H9 (cell line): ENCODE results near the gene SEL1L. TPM values are rescaled to one million over a fixed set of nuclear protein-coding genes. Genes with fewer than 3 reads are reported as not detected.

Experiments
- DNase-seq: peaks from one replicate; pipeline ENCODE4 v3.0.0-alpha.2; 2017
- H2AFZ ChIP-seq: one replicate; pipeline ENCODE4 v1.6.1; 2013; ENCODE audit warnings: mild to moderate bottlenecking, low read length, control low read depth, moderate library complexity
- H2AK5ac ChIP-seq: 2 replicates; pipeline ENCODE4 v1.6.1; 2013; ENCODE audit warnings: low read length, control low read depth, mixed read lengths; ENCODE audit not compliant: insufficient read length
- H2BK120ac ChIP-seq: one replicate; pipeline ENCODE4 v1.6.1; 2013; ENCODE audit warnings: low read depth, mild to moderate bottlenecking, low read length, control low read depth, inconsistent platforms; ENCODE audit not compliant: poor library complexity, severe bottlenecking
- H2BK12ac ChIP-seq: 2 replicates; pipeline ENCODE4 v1.6.1; 2013; ENCODE audit warnings: low read length, control low read depth, mixed read lengths, low read depth; ENCODE audit not compliant: insufficient read length
- H2BK15ac ChIP-seq: 2 replicates; pipeline ENCODE4 v1.6.1; 2013; ENCODE audit warnings: low read depth, low read length, control low read depth
- H2BK20ac ChIP-seq: one replicate; pipeline ENCODE4 v1.6.1; 2013; ENCODE audit warnings: low read depth, mild to moderate bottlenecking, low read length, control low read depth, inconsistent platforms; ENCODE audit not compliant: poor library complexity, severe bottlenecking
- H2BK5ac ChIP-seq: 2 replicates; pipeline ENCODE4 v1.6.1; 2013; ENCODE audit warnings: low read length, control low read depth, mixed read lengths; ENCODE audit not compliant: insufficient read length
- H3K14ac ChIP-seq: 2 replicates; pipeline ENCODE4 v1.6.1; 2013; ENCODE audit warnings: low read length, control low read depth; ENCODE audit not compliant: insufficient read depth
- H3K18ac ChIP-seq: 2 replicates; pipeline ENCODE4 v1.6.1; 2013; ENCODE audit warnings: low read depth, mild to moderate bottlenecking, mixed read lengths, low read length, control low read depth; ENCODE audit not compliant: insufficient read length
- H3K23ac ChIP-seq: 2 replicates; pipeline ENCODE4 v1.6.1; 2013; ENCODE audit warnings: low read length, control low read depth, mixed read lengths, low read depth; ENCODE audit not compliant: insufficient read length
- H3K23me2 ChIP-seq: 2 replicates; pipeline ENCODE4 v1.6.1; 2013; ENCODE audit warnings: low read depth, mild to moderate bottlenecking, mixed read lengths, low read length, control low read depth; ENCODE audit not compliant: insufficient read length, poor library complexity, severe bottlenecking
- H3K27ac ChIP-seq: 2 replicates; pipeline ENCODE4 v1.5.1; 2013; ENCODE audit warnings: low read length, control low read depth, mixed read lengths, low read depth; ENCODE audit not compliant: insufficient read length
- H3K27me3 ChIP-seq: 2 replicates; pipeline ENCODE4 v1.6.1; 2013; ENCODE audit warnings: low read length, control low read depth, inconsistent platforms; ENCODE audit not compliant: insufficient read depth
- H3K4ac ChIP-seq: 2 replicates; pipeline ENCODE4 v1.6.1; 2013; ENCODE audit warnings: low read depth, mild to moderate bottlenecking, control low read depth, inconsistent platforms, low read length, moderate library complexity
- H3K4me1 ChIP-seq: 2 replicates; pipeline ENCODE4 v1.6.1; 2013; ENCODE audit warnings: low read length, control low read depth, inconsistent platforms; ENCODE audit not compliant: insufficient read depth
- H3K4me2 ChIP-seq: 2 replicates; pipeline ENCODE4 v1.6.1; 2013; ENCODE audit warnings: low read length, control low read depth, mixed read lengths; ENCODE audit not compliant: insufficient read length, insufficient read depth
- H3K56ac ChIP-seq: 2 replicates; pipeline ENCODE4 v1.6.1; 2013; ENCODE audit warnings: low read depth, mild to moderate bottlenecking, mixed read lengths, low read length, control low read depth; ENCODE audit not compliant: insufficient read length
- H3K79me1 ChIP-seq: 2 replicates; pipeline ENCODE4 v1.6.1; 2013; ENCODE audit warnings: low read depth, mild to moderate bottlenecking, moderate library complexity, low read length, control low read depth, inconsistent platforms; ENCODE audit not compliant: insufficient read depth, poor library complexity, severe bottlenecking
- H3K79me2 ChIP-seq: 2 replicates; pipeline ENCODE4 v1.6.1; 2013; ENCODE audit warnings: low read length, control low read depth, inconsistent platforms; ENCODE audit not compliant: insufficient read depth
- H3K9ac ChIP-seq: 2 replicates; pipeline ENCODE4 v1.6.1; 2013; ENCODE audit warnings: low read length, control low read depth, mixed read lengths; ENCODE audit not compliant: insufficient read length; ENCODE audit errors: extremely low read depth
- H3K9me3 ChIP-seq: one replicate; pipeline ENCODE4 v1.6.1; 2013; ENCODE audit warnings: low read depth, low read length, inconsistent platforms; ENCODE audit not compliant: control insufficient read depth
- H3T11ph ChIP-seq: one replicate; pipeline ENCODE4 v1.6.1; 2013; ENCODE audit warnings: mild to moderate bottlenecking, low read length, control low read depth, inconsistent platforms
- H4K20me1 ChIP-seq: one replicate; pipeline ENCODE4 v1.6.1; 2013; ENCODE audit not compliant: control insufficient read depth, insufficient read length, insufficient read depth
- H4K5ac ChIP-seq: 2 replicates; pipeline ENCODE4 v1.6.1; 2013; ENCODE audit warnings: low read depth, mild to moderate bottlenecking, mixed read lengths, low read length, control low read depth; ENCODE audit not compliant: insufficient read length
- H4K8ac ChIP-seq: replicated peaks from 2 replicates; pipeline ENCODE4 v1.6.1; 2013; ENCODE audit warnings: low read length, control low read depth, mixed read lengths, low read depth; ENCODE audit not compliant: insufficient read length
- H4K91ac ChIP-seq: 2 replicates; pipeline ENCODE4 v1.6.1; 2013; ENCODE audit warnings: low read depth, mild to moderate bottlenecking, moderate library complexity, mixed read lengths, low read length, control low read depth; ENCODE audit not compliant: insufficient read length
- H3K27ac Mint-ChIP-seq, 3 experiments: 2 replicates in 2 of 3; 3 replicates in 1 of 3; pipeline ENCODE4 v1.8.0; 2020 to 2021; ENCODE audit warnings: mixed read lengths in 3 of 3, mild to moderate bottlenecking in 1 of 3, moderate library complexity in 1 of 3
- H3K27me3 Mint-ChIP-seq: 2 replicates; pipeline ENCODE4 v1.8.0; 2021; ENCODE audit warnings: low read depth, mild to moderate bottlenecking, moderate library complexity, mixed read lengths
- H3K36me3 Mint-ChIP-seq, 3 experiments: 2 replicates in 2 of 3; 3 replicates in 1 of 3; pipeline ENCODE4 v1.8.0; 2020 to 2021; ENCODE audit warnings: low read depth in 3 of 3, mixed read lengths in 3 of 3; ENCODE audit not compliant: insufficient read depth in 1 of 3
- H3K4me1 Mint-ChIP-seq, 2 experiments: 2 replicates each; pipeline ENCODE4 v1.8.0; 2020; ENCODE audit warnings: mixed read lengths in 2 of 2
- H3K4me3 Mint-ChIP-seq, 2 experiments: 2 replicates in 1 of 2; 3 replicates in 1 of 2; pipeline ENCODE4 v1.8.0; 2020 to 2021; ENCODE audit warnings: mild to moderate bottlenecking in 2 of 2, mixed read lengths in 2 of 2, moderate library complexity in 1 of 2
- H3K9me3 Mint-ChIP-seq, 2 experiments: 2 replicates in 1 of 2; 3 replicates in 1 of 2; pipeline ENCODE4 v1.8.0; 2020; ENCODE audit warnings: mild to moderate bottlenecking in 2 of 2, mixed read lengths in 2 of 2, moderate library complexity in 1 of 2
- CTCF ChIP-seq: fragments of 200-600 bp; sonication (generic); conservative IDR thresholded peaks from 3 replicates; pipeline ENCODE4 v1.8.0; 2021; ENCODE audit warnings: antibody characterized with exemption, mild to moderate bottlenecking
- WGBS: extraction: QIAGEN DNeasy Blood & Tissue Kit; methylation state at CpG from one replicate; pipeline ENCODE4 v1.1.7; 2013; ENCODE audit warnings: missing lambda C conversion rate, low lambda C conversion rate, mixed read lengths; ENCODE audit not compliant: insufficient read length; ENCODE audit errors: extremely low coverage; 5-methylcytosine and 5-hydroxymethylcytosine counted together
- total RNA-seq: library from RNA; stranded (reverse); gene quantifications from 2 replicates; pipeline ENCODE4 v1.2.1, GENCODE V29; 2021

SEL1L gene
- total RNA-seq, 1 experiment from 2014 or later = 27.5 TPM

- Histone ChIP-seq H3K14ac (no peak overlapping the region), H3T11ph (no peak overlapping the region), H4K8ac (no peak overlapping the region), H3K56ac (no peak overlapping the region), H3K27me3 (no peaks in the 10 kb centered on the region), H3K23ac (no peak overlapping the region), H3K4ac (no peak overlapping the region), H3K27ac (no peak overlapping the region), H2AK5ac (no peak overlapping the region), H3K79me1 (no peaks in the 10 kb centered on the region), H3K79me2 (no peaks in the 10 kb centered on the region), H2BK12ac (no peak overlapping the region), H3K9ac (no peak overlapping the region), H2BK15ac (no peak overlapping the region), H2BK5ac (no peak overlapping the region), H3K18ac (no peak overlapping the region), H3K4me1 (no peaks in the 10 kb centered on the region), H4K5ac (no peak overlapping the region), H2BK20ac (no peak overlapping the region), H3K4me2 (no peak overlapping the region), H4K91ac (no peak overlapping the region), H4K20me1 (no peaks in the 10 kb centered on the region), H3K23me2 (peaks cover 6% of the 10 kb centered on the region), H2AFZ (no peak overlapping the region), H2BK120ac (no peak overlapping the region), H3K9me3 (no peaks in the 10 kb centered on the region)
- Mint-ChIP-seq H3K27ac (no peak overlapping the region), H3K9me3 (peaks cover 9 to 25% of the 10 kb centered on the region in 2 experiments; a peak in 4 of 5 replicates), H3K27me3 (no peaks in the 10 kb centered on the region; the same call in 1 of the 2 replicates), H3K36me3 (peaks cover 6 to 11% (median 10%) of the 10 kb centered on the region in 3 experiments), H3K4me3 (no peak overlapping the region), H3K4me1 (peaks cover 5% of the 10 kb centered on the region in 2 experiments)
- no peak for TF ChIP-seq CTCF
- no CpG with 5 or more reads among the region's 3 CpGs for WGBS
- no peak for DNase-seq
Measured at GRCh38 chr14:81535396-81536164, 1.9 kb upstream of the SEL1L start.
